Stimulated activated CD8-positive, alpha-beta memory T cell treated with anti-CD3 and anti-CD28 coated beads, Interleukin-7, amount 100 ng/mL, for 24 hours (primary cell): ENCODE results near the gene BCL10.

Experiments
- DNase-seq: peaks from one replicate; pipeline ENCODE4 v3.0.0-alpha.2; 2020; ENCODE audit warnings: low read depth

The BCL10 gene

DNA sequence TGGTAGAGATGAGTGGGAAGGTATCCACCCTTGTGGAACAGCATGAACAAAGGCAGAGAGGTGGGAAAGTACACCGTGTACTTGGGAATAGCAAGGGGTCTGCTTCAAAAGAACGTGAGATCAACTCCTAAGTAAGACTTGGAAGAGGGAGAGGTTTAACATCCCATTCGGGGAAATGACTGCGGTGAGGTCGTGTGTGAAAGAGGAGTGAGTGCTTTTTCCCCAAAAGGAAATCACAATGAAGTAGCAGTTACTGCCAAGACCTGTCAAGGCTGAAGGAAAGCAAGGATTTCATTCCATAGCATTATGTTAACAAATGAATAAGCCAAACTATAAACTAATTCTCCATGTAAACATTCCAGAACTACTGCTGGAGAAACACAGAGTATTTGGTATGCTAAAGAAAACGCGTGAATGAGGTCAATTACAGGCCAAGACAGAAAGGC, 55.7 kb downstream of the BCL10 start:
- no peak for DNase-seq

DNA sequence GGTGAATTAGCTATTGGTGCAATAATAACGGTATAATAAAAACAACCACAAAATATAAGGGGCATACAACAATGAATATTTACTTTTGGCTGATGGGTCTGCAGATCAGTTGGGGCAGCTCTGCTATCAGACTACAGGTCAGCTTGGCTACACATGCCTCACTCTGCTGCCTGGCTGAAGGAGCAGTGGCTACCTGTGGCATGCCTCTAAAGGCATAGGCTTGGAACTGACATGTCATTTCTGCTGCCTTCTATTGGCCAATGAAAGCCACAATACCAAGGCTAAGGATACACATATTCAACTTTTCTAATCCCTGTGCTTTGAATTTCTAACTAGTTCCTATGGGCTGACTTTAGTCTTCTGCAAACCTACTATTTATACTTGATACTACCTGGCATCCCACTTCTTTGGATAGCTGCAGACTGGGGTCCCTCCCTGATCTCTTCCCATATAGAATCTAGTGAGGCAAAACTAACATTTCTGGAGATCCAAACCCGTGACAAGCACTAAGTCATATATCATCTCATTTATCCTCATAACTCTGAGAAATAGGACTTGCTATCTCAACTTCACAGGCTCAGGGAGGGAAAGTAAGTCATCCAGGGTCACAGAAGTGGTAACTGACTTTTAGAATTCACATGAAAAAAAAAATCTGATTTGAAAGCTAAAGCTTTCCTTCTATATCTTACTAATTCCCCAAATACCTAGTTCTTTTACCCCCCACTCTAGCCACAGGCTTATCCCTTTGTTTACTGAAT, 56.4 kb downstream of the BCL10 start:
- no peak for DNase-seq

DNA sequence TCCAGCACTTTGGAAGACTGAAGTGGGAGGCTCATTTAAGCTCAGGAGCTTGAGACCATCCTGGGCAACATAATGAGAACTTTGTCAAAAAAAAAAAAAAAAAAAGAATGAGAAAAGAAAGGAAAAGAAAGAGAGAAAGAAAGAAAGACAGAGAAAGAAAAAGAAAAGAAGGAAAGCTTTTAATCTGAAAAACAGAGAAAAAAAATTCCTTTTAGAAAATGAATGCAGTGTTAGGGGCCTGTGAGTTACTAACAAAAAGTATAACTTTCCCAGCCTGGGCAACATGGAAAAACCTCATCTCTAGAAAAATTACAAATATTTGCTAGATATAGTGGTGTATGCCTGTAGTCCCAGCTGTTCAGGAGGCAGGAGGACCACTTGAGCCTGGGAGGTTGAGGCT, 59.7 kb downstream of the BCL10 start:
- DNase-seq, result no peak
